ENCODE measurements around the gene TMEM89.

- TF ChIP-seq CTCF (IDR thresholded peaks at IDR 0.05), result no peak
- TF ChIP-seq POLR2A (IDR thresholded peaks at IDR 0.05), result no peak
- no peak for TF ChIP-seq POLR2AphosphoS5 (IDR thresholded peaks at IDR 0.05)
Measured at GRCh38 chr3:48600711-48601621, 20.6 kb downstream of the TMEM89 start.
